Vagina (tissue), 2 donors: ENCODE measurements around the gene PAPPA. TPM values are rescaled to one million over a fixed set of nuclear protein-coding genes. Genes with fewer than 3 reads are reported as not detected.

Experiments used
- DNase-seq, 2 donors: peaks; one replicate each; pipeline ENCODE4 v3.0.0-alpha.2; 2017; ENCODE audit errors: extremely low spot score in 2 of 2
- H3K27ac ChIP-seq: fragments of 200-600 bp; sonication (generic); one replicate; pipeline ENCODE4 v1.5.1; 2019
- H3K27me3 ChIP-seq: fragments of 200-600 bp; sonication (generic); one replicate; pipeline ENCODE4 v1.5.1; 2019
- H3K36me3 ChIP-seq, 2 donors: fragments of 200-600 bp; sonication (generic); one replicate each; pipeline ENCODE4 v1.5.1; 2017 to 2019
- H3K4me1 ChIP-seq: fragments of 200-600 bp; sonication (generic); one replicate; pipeline ENCODE4 v1.5.1; 2019
- H3K4me3 ChIP-seq, 2 donors: fragments of 200-600 bp; sonication (generic); 1 replicate in 1 of 2; 2 replicates in 1 of 2; pipeline ENCODE4 v1.5.1; 2016 to 2019
- H3K9me3 ChIP-seq: fragments of 200-600 bp; sonication (generic); one replicate; pipeline ENCODE4 v1.5.1; 2019
- POLR2A ChIP-seq, 2 donors: fragments of 450-650 bp; IDR thresholded peaks; one replicate each; pipeline ENCODE4 v1.6.1; 2017; ENCODE audit warnings: antibody characterized with exemption in 2 of 2, mild to moderate bottlenecking in 2 of 2, moderate library complexity in 2 of 2
- POLR2AphosphoS5 ChIP-seq, 2 donors: sonication (generic); formaldehyde crosslinking; IDR thresholded peaks; one replicate each; pipeline ENCODE4 v1.9.0; 2017; ENCODE audit warnings: antibody characterized with exemption in 2 of 2, mild to moderate bottlenecking in 2 of 2, low read depth in 1 of 2; ENCODE audit not compliant: insufficient read depth in 1 of 2
- intact Hi-C: fragments of 100-400 bp; cut with DNase I; formaldehyde crosslinking; loops from one replicate; pipeline ENCODE4 v1.15.1; 2023
- total RNA-seq: library from RNA; depleted of rRNA; stranded (reverse); fragments of >200 nt; gene quantifications from one replicate; pipeline ENCODE4 v1.2.3, GENCODE V29; 2016
- TF ChIP-seq, protein P1 (sequence below), 3 experiments: fragments of 450-650 bp in 2 of 3; fragments of 200-600 bp in 1 of 3; sonication (generic) in 1 of 3; IDR thresholded peaks; one replicate each; pipeline ENCODE4 v1.5.1; 2017 to 2019; ENCODE audit warnings: antibody characterized with exemption in 3 of 3, mild to moderate bottlenecking in 2 of 3, moderate library complexity in 2 of 3

PAPPA gene
- total RNA-seq, 1 donor from 2014 or later, result 4.4 TPM

- no peaks in the 10 kb centered on the region for H3K4me1 ChIP-seq
- H3K36me3 ChIP-seq, result peaks cover 0 to 20% of the 10 kb centered on the region in 2 donors
- H3K27me3 ChIP-seq, result no peaks in the 10 kb centered on the region
- DNase-seq, result no peak
- H3K9me3 ChIP-seq, result no peaks in the 10 kb centered on the region
- intact Hi-C loops, result no loop called here
- TF ChIP-seq, protein P1, sequence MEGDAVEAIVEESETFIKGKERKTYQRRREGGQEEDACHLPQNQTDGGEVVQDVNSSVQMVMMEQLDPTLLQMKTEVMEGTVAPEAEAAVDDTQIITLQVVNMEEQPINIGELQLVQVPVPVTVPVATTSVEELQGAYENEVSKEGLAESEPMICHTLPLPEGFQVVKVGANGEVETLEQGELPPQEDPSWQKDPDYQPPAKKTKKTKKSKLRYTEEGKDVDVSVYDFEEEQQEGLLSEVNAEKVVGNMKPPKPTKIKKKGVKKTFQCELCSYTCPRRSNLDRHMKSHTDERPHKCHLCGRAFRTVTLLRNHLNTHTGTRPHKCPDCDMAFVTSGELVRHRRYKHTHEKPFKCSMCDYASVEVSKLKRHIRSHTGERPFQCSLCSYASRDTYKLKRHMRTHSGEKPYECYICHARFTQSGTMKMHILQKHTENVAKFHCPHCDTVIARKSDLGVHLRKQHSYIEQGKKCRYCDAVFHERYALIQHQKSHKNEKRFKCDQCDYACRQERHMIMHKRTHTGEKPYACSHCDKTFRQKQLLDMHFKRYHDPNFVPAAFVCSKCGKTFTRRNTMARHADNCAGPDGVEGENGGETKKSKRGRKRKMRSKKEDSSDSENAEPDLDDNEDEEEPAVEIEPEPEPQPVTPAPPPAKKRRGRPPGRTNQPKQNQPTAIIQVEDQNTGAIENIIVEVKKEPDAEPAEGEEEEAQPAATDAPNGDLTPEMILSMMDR (IDR thresholded peaks at IDR 0.05), result no peak
- no peak for TF ChIP-seq POLR2AphosphoS5 (IDR thresholded peaks at IDR 0.05; ENCODE audit: insufficient read depth in 1 of 2, low read depth in 1 of 2)
- TF ChIP-seq POLR2A (IDR thresholded peaks at IDR 0.05), result no peak
- H3K27ac ChIP-seq, result no peak overlapping the region
- H3K4me3 ChIP-seq, result no peak overlapping the region
These were observed 240.5 kb downstream of the PAPPA start for GRCh38 chr9:116394070-116394469.

GRCh38 chr9:116394894-116395698 is 241.5 kb downstream of the PAPPA start:
- no peak for DNase-seq
- Histone ChIP-seq H3K27me3 (no peaks in the 10 kb centered on the region), H3K9me3 (no peaks in the 10 kb centered on the region), H3K4me3 (no peak overlapping the region), H3K36me3 (peaks cover 0 to 20% of the 10 kb centered on the region in 2 donors), H3K27ac (no peak overlapping the region), H3K4me1 (no peaks in the 10 kb centered on the region)
- intact Hi-C loops, result no loop called here
- TF ChIP-seq POLR2AphosphoS5 (IDR thresholded peaks at IDR 0.05; ENCODE audit: insufficient read depth in 1 of 2, low read depth in 1 of 2) (no peak), POLR2A (IDR thresholded peaks at IDR 0.05) (no peak)
- TF ChIP-seq, protein P1 (IDR thresholded peaks at IDR 0.05), result no peak

DNA sequence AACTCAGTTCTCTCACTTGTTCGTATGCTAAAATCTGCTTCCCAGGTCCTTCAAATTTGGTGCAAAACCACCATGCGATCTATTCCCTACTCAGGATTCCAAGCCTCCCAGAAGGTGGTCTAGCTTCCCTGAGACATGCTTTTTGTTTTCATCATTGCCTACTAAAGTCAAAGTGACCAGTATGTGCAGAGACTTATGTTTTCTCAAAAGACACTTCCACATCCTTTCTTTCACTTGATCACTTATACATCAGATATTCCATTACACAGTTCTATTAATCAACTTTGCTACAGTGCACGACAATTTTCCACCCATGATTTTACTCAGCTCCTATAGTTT is 242.1 kb downstream of the PAPPA start:
- no peak for DNase-seq
- Histone ChIP-seq H3K27ac (no peak overlapping the region), H3K36me3 (peaks cover 0 to 20% of the 10 kb centered on the region in 2 donors), H3K4me3 (no peak overlapping the region), H3K27me3 (no peaks in the 10 kb centered on the region), H3K9me3 (no peaks in the 10 kb centered on the region), H3K4me1 (no peaks in the 10 kb centered on the region)
- intact Hi-C loops, result no loop called here
- no peak for TF ChIP-seq POLR2AphosphoS5 (IDR thresholded peaks at IDR 0.05; ENCODE audit: insufficient read depth in 1 of 2, low read depth in 1 of 2)
- TF ChIP-seq, protein P1 (IDR thresholded peaks at IDR 0.05), result no peak
- TF ChIP-seq POLR2A (IDR thresholded peaks at IDR 0.05), result no peak

DNA sequence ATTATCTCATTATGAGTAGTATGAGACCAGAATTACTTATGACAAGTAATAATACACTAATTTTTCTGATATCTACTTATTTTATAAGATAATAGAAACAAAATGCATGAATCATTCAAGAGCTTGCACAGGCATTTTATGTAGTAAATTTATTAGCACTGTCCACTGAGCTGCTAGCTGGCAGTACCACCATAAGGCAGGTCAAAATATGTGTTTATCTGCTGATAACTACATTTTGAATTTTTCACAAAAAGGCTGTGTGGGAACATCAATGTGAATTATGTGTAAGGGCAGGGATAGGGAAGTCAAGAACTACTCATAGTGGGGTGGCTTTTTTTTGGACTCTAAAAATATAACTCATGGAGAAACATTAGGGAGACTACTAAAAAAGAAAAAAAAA is 249.6 kb downstream of the PAPPA start:
- DNase-seq, result no peak
- Histone ChIP-seq H3K27ac (no peak overlapping the region), H3K36me3 (no peaks in the 10 kb centered on the region), H3K9me3 (no peaks in the 10 kb centered on the region), H3K4me3 (no peak overlapping the region), H3K27me3 (no peaks in the 10 kb centered on the region), H3K4me1 (no peaks in the 10 kb centered on the region)
- intact Hi-C loops, result no loop called here
- TF ChIP-seq, protein P1 (IDR thresholded peaks at IDR 0.05), result no peak
- TF ChIP-seq POLR2AphosphoS5 (IDR thresholded peaks at IDR 0.05; ENCODE audit: insufficient read depth in 1 of 2, low read depth in 1 of 2) (no peak), POLR2A (IDR thresholded peaks at IDR 0.05) (no peak)

GRCh38 chr9:116404228-116404627 is 250.6 kb downstream of the PAPPA start:
- no peaks in the 10 kb centered on the region for H3K27me3 ChIP-seq
- no peaks in the 10 kb centered on the region for H3K36me3 ChIP-seq
- intact Hi-C loops, result no loop called here
- H3K4me3 ChIP-seq, result no peak overlapping the region
- no peak for DNase-seq
- no peaks in the 10 kb centered on the region for H3K4me1 ChIP-seq
- TF ChIP-seq POLR2AphosphoS5 (IDR thresholded peaks at IDR 0.05; ENCODE audit: insufficient read depth in 1 of 2, low read depth in 1 of 2), result no peak
- TF ChIP-seq, protein P1 (IDR thresholded peaks at IDR 0.05), result no peak
- no peak for TF ChIP-seq POLR2A (IDR thresholded peaks at IDR 0.05)
- H3K9me3 ChIP-seq, result no peaks in the 10 kb centered on the region
- no peak overlapping the region for H3K27ac ChIP-seq
